SK-N-SH treated with all-trans-retinoic acid at 6 μM for 48 hours (cell line): ENCODE results near the gene CEP85.

Source experiments
- ARNTL ChIP-seq: fragments of 450-650 bp; formaldehyde crosslinking; IDR thresholded peaks from 2 replicates; pipeline ENCODE4 v1.5.0; 2020; ENCODE audit warnings: low read depth, mild to moderate bottlenecking, moderate library complexity, borderline replicate concordance
- GLIS3 ChIP-seq: fragments of 250-450 bp; sonication (Bioruptor Pico); IDR thresholded peaks from 2 replicates; pipeline ENCODE4 v1.5.0; 2020; ENCODE audit warnings: mild to moderate bottlenecking, moderate library complexity
- RARB ChIP-seq: fragments of 250-450 bp; sonication (Bioruptor Pico); IDR thresholded peaks from 2 replicates; pipeline ENCODE4 v1.8.0; 2021; ENCODE audit warnings: mild to moderate bottlenecking, moderate library complexity
- SNAI2 ChIP-seq: fragments of 250-450 bp; sonication (Bioruptor Pico); IDR thresholded peaks from 2 replicates; pipeline ENCODE4 v1.5.0; 2020; ENCODE audit warnings: mild to moderate bottlenecking, moderate library complexity
- ZC3H10 ChIP-seq: fragments of 250-450 bp; sonication (Bioruptor Pico); IDR thresholded peaks from 2 replicates; pipeline ENCODE4 v1.5.1; 2021; ENCODE audit warnings: mild to moderate bottlenecking, moderate library complexity
- ZFP3 ChIP-seq: fragments of 250-450 bp; sonication (Bioruptor Pico); IDR thresholded peaks from 2 replicates; pipeline ENCODE4 v1.5.0; 2020; ENCODE audit warnings: mild to moderate bottlenecking, moderate library complexity
- ZFP30 ChIP-seq: fragments of 450-650 bp; formaldehyde crosslinking; IDR thresholded peaks from 2 replicates; pipeline ENCODE4 v1.5.0; 2022; ENCODE audit warnings: mild to moderate bottlenecking, moderate library complexity
- ZNF8 ChIP-seq: fragments of 450-650 bp; formaldehyde crosslinking; IDR thresholded peaks from 2 replicates; pipeline ENCODE4 v1.5.0; 2020; ENCODE audit warnings: mild to moderate bottlenecking, moderate library complexity
- TF ChIP-seq, protein P1 (sequence below): fragments of 250-450 bp; sonication (Bioruptor Pico); IDR thresholded peaks from 2 replicates; pipeline ENCODE4 v1.5.1; 2020; ENCODE audit warnings: low read depth, mild to moderate bottlenecking, moderate library complexity
- TF ChIP-seq, protein P2 (sequence below): fragments of 250-450 bp; sonication (Bioruptor Pico); IDR thresholded peaks from 2 replicates; pipeline ENCODE4 v1.5.1; 2021; ENCODE audit warnings: mild to moderate bottlenecking, moderate library complexity
- TF ChIP-seq, protein P3 (sequence below): fragments of 250-450 bp; sonication (Bioruptor Pico); IDR thresholded peaks from 2 replicates; pipeline ENCODE4 v1.5.0; 2020; ENCODE audit warnings: mild to moderate bottlenecking, moderate library complexity
- TF ChIP-seq, protein P4 (sequence below): fragments of 250-450 bp; sonication (Bioruptor Pico); IDR thresholded peaks from 2 replicates; pipeline ENCODE4 v1.8.0; 2021; ENCODE audit warnings: low read depth, mild to moderate bottlenecking, moderate library complexity, borderline replicate concordance

DNA sequence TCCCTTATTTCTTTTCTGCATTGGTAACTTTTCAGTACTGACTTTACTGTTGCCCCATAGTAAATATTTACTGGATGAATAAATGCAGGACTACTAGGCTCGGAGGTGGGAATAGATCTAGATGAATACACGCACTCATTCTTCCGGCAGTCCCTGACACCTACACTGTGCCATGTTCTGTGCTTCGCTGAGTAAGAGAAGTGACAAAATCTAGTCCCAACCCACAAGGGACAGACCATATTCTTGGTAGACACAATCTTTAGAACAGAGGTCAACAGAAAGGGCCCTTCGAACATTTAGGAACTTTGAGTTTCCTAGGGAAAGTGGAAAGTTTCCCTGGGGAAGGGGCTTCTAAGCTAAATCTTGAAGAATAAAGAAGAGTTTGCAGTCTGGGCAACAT is 80.5 kb downstream of the CEP85 start:
- TF ChIP-seq, protein P1, sequence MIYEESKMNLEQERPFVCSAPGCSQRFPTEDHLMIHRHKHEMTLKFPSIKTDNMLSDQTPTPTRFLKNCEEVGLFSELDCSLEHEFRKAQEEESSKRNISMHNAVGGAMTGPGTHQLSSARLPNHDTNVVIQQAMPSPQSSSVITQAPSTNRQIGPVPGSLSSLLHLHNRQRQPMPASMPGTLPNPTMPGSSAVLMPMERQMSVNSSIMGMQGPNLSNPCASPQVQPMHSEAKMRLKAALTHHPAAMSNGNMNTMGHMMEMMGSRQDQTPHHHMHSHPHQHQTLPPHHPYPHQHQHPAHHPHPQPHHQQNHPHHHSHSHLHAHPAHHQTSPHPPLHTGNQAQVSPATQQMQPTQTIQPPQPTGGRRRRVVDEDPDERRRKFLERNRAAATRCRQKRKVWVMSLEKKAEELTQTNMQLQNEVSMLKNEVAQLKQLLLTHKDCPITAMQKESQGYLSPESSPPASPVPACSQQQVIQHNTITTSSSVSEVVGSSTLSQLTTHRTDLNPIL = no peak
- TF ChIP-seq ZFP3 (CRISPR knock-in tag) (no peak), SNAI2 (CRISPR knock-in tag) (no peak), ZNF8 (CRISPR knock-in tag) (no peak), RARB (no peak), ZC3H10 (CRISPR knock-in tag) (no peak), ARNTL (CRISPR knock-in tag) (no peak), GLIS3 (CRISPR knock-in tag) (no peak), ZFP30 (CRISPR knock-in tag) (no peak)
- TF ChIP-seq, protein P2, sequence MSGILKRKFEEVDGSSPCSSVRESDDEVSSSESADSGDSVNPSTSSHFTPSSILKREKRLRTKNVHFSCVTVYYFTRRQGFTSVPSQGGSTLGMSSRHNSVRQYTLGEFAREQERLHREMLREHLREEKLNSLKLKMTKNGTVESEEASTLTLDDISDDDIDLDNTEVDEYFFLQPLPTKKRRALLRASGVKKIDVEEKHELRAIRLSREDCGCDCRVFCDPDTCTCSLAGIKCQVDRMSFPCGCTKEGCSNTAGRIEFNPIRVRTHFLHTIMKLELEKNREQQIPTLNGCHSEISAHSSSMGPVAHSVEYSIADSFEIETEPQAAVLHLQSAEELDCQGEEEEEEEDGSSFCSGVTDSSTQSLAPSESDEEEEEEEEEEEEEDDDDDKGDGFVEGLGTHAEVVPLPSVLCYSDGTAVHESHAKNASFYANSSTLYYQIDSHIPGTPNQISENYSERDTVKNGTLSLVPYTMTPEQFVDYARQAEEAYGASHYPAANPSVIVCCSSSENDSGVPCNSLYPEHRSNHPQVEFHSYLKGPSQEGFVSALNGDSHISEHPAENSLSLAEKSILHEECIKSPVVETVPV = no peak
- TF ChIP-seq, protein P3, sequence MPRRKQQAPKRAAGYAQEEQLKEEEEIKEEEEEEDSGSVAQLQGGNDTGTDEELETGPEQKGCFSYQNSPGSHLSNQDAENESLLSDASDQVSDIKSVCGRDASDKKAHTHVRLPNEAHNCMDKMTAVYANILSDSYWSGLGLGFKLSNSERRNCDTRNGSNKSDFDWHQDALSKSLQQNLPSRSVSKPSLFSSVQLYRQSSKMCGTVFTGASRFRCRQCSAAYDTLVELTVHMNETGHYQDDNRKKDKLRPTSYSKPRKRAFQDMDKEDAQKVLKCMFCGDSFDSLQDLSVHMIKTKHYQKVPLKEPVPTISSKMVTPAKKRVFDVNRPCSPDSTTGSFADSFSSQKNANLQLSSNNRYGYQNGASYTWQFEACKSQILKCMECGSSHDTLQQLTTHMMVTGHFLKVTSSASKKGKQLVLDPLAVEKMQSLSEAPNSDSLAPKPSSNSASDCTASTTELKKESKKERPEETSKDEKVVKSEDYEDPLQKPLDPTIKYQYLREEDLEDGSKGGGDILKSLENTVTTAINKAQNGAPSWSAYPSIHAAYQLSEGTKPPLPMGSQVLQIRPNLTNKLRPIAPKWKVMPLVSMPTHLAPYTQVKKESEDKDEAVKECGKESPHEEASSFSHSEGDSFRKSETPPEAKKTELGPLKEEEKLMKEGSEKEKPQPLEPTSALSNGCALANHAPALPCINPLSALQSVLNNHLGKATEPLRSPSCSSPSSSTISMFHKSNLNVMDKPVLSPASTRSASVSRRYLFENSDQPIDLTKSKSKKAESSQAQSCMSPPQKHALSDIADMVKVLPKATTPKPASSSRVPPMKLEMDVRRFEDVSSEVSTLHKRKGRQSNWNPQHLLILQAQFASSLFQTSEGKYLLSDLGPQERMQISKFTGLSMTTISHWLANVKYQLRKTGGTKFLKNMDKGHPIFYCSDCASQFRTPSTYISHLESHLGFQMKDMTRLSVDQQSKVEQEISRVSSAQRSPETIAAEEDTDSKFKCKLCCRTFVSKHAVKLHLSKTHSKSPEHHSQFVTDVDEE (CRISPR knock-in tag) = no peak
- TF ChIP-seq, protein P4, sequence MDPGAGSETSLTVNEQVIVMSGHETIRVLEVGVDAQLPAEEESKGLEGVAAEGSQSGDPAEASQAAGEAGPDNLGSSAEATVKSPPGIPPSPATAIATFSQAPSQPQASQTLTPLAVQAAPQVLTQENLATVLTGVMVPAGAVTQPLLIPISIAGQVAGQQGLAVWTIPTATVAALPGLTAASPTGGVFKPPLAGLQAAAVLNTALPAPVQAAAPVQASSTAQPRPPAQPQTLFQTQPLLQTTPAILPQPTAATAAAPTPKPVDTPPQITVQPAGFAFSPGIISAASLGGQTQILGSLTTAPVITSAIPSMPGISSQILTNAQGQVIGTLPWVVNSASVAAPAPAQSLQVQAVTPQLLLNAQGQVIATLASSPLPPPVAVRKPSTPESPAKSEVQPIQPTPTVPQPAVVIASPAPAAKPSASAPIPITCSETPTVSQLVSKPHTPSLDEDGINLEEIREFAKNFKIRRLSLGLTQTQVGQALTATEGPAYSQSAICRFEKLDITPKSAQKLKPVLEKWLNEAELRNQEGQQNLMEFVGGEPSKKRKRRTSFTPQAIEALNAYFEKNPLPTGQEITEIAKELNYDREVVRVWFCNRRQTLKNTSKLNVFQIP = no peak
